Jurkat, Clone E6-1 (cell line): Measurements from ENCODE around the gene ITIH3.

Source experiments
- DNase-seq: peaks from one replicate; pipeline ENCODE4 v3.0.0-alpha.2; 2011; ENCODE audit warnings: low read depth, low spot score
- H3K4me3 ChIP-seq: 2 replicates; pipeline ENCODE4 v1.5.1; 2011; ENCODE audit warnings: mild to moderate bottlenecking, low read length, control low read depth, moderate library complexity

The ITIH3 gene

DNA sequence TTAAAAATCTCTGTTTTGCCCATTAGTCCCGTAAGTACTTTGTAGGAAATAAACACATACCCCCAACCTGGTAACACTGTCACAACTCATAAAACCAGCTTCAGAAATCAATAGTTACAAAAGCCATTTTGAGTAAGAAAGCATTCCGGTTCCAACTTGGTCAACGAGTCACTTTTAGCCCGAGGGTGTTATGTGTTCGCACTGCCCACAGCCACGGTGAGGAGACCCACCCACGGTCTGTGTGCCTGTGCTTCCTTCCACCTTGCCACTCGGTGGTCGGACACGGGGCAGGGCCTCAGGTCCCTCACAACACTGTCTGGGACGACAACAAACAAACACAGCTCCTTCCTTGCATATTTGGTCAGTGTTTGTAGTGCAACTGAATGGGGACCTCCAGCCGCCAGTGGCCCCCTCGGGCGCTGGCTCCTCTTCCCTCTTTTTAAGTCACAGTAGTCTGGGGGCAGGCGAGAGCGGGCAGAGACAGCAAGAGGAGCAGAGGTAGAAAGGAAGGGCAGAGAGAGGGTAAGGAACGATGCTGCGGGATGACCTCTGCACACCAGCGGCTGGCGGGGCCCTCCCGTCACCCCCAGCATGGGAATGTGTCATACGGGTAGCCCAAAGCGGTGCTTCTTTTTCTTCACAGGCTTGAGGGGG is 45.4 kb downstream of the ITIH3 start:
- DNase-seq: no peak
- no peak overlapping the region for H3K4me3 ChIP-seq

DNA sequence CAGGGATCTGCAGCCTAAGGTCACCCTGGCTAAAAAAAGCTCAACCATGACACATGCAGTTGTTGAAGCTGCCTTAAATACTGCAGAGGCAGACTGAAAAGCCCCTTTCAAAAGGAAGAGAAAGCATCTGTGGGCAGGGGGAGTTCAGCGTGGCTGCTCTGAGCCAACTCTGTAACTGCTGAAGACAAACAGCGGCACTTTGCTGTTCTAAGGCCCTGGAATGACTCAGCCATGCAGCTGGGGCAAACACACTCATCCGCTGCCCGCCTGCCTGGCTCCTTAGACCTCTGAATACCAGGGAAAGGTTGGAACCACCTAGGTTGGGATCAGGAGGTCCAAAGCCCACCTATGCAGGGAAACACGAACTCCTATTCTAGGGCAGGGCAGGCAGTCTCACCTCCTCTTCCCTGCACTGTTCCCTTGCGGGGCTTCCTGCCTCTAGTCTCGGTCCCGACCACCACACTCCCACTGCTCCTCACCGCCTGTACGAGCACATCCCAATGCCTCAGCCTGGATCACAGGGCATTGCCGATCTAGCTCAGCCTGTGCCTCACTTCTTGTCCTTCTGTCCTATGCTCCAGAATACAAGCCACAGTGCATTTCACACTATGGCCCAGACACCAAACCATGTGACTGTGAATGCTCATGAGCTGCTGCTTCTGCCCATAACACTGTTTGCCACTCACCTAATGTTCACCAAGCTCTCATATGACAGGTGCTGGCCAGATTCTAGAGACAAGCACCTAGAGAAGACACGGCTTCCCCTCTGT is 46.8 kb downstream of the ITIH3 start:
- DNase-seq: no peak
- no peak overlapping the region for H3K4me3 ChIP-seq

DNA sequence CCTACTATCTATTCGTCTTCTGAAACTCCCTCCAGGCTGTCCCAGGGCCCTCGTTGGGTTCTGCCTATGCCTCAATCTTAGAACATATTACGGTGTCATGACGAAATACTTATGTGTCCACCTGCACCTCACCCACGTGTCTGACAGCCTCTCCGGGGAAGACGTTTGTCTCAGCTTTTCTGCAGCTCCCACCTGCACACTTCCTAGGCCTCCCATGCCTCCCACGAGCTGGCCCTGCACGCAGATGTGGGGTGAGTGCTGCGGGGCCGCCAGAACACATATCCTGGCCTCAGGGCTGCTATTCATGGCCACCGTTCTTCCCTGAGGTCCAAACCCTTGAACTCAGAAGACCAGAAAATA is 47.4 kb downstream of the ITIH3 start:
- DNase-seq: no peak
- H3K4me3 ChIP-seq: no peak overlapping the region

DNA sequence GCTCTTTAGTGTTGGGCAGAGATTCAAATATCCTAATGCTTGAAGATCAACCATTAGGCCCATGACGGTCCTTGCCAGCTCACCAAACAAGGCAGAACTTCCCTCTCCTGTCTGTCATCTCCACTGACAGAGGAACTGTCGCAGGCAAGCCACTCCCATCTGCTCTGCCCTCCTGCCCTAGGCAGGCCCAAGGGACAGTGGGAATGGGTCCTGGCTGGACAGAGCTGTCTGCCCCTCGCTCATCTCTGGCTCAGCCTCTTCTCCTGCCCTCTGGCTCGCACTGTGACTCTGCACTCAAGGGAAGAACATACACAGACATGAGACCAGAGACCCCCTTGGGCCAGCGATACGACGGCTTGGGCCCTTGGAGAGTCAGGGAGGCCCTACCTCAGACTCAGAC is 47.8 kb downstream of the ITIH3 start:
- no peak for DNase-seq
- no peak overlapping the region for H3K4me3 ChIP-seq

DNA sequence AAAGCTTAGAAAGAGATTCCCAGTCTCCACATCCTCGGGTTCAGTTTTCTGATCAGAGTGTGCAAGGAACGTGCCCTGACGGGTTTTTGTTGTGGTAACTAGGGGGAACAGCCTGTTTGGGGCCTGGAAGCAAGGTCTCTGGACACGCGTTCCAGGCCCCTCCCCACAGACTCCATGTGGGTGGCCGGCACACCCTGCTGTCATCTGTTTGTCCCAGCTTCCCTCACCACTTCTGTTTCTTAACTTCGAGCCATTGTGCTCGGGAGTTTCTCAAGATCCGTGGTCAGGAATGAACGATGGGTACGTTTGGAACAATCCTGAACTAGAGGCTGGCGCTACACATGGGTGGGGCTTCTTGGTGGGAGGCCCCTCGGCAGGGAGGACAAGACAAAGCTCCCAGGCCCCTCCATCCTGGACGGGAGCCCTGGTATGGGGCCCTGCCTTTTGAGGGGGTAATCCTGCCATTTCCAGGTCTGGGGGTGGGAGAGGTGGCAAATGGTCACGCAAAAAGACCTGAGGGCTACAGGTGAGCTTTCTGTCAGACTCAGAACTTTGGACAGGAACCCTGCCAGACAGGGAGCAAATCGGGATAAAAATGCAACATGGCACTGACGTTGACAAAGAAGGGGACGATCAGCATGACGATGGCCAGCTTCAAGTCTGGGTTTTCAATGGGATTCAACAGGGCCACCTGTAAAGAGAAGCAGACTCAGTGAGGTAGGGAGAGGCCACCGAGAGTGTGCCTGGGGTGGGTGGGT is 48.7 kb downstream of the ITIH3 start:
- no peak overlapping the region for H3K4me3 ChIP-seq
- no peak for DNase-seq

DNA sequence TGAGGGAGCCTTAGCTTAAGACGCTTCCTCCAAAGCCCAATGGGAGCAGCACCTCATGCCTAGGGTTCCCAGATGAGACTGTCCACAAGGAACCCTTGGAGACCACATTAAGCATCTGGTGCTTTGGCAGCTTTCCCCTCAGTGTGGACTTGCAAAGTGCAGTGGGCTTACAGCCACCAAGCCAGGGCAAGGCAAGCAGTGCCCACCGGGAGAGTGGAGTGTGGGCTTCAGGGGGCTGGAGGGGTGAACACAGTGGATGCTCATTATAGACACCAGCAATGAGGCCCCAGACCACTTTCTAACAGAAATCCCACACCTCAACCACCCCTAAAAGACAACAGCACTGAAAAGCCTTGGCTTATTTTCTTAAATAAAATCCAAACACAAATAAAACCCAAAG is 49.3 kb downstream of the ITIH3 start:
- DNase-seq: no peak
- no peak overlapping the region for H3K4me3 ChIP-seq

DNA sequence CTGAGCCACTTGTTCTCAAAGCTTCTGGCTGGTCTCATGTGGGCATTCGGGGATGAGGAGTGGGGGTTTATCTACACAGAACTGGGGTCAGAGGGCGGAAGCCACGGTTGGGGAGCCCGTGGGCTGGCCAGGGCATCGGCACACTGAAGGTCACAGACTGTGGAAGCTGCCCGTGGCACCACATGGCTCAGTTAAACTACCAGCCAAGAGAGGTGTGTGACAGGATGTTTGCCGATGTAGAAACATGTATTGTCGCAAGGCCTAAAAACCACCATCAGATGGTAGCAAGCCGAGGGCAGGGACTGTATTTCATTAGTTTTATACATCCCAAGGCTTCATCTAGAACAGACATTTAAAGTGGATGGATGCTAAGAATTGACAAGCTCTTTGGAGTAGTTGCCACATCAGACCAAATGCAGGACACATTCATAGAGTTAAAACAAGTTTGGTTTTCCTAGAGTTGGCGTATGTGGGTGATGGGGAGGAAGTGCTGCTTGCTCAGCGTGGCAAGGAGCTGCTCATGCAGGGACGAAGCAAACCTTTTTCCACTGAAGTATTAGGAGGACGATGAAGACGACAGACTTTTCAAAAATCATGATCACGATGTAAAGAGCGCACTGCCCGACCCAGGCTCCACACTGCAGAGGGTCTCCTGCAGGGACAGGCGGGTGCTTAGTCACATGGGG is 49.8 kb downstream of the ITIH3 start:
- no peak for DNase-seq
- H3K4me3 ChIP-seq: no peak overlapping the region

DNA sequence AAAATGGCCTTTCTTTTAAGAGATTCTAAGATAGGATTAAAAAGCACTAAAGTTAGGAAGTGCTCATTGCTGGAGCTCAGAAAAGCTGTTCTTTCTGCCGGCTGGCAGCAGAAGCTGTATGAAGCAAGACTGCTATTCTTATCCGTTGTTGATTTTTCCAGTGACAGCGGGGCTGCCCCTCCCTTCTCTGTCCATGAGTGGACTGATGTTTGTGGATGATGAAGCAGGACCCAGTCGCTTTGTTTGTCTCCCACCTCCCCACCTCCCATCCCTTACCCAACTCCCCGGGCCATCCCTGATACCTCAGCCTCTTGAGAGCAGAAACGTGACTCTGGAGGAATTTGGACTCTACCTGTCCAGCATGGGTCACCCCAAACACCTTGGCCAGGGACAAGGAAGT is 50.6 kb downstream of the ITIH3 start:
- DNase-seq: no peak
- no peak overlapping the region for H3K4me3 ChIP-seq

DNA sequence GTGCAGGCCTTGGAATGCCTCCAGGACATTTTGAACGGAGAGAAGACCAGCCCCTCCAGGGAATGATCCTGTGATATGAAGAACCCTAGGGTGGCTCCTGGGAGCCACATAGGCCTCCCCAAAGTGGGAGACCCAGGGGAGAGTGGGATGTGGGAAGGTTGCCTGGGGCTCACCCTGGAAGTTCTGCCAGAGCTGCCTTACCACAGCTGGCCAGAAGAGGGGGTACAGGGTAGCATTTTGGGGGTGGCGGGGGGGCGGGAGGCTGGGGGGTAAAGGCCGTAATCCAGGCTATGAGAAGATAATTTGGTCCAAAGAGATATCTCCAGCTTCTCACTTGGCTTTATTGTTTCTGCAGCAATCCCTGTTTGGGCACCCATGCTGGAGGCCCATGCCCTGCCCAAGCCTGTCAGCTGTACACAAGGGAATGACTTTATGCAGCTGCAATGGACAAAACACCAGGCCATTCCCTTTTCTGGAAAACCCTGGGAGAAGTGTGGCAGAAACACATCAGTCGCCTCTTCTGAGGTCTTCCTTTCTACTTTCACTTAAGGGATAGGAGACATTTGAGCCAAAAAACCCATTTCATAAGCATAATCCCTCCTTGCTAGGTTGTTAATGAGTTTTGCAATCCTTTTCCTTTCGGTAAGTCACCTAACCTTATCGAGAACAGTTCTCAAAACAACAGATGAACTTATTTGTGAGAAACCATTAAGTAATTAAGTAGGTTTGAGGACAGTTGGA is 51.3 kb downstream of the ITIH3 start:
- DNase-seq: no peak
- H3K4me3 ChIP-seq: no peak overlapping the region

DNA sequence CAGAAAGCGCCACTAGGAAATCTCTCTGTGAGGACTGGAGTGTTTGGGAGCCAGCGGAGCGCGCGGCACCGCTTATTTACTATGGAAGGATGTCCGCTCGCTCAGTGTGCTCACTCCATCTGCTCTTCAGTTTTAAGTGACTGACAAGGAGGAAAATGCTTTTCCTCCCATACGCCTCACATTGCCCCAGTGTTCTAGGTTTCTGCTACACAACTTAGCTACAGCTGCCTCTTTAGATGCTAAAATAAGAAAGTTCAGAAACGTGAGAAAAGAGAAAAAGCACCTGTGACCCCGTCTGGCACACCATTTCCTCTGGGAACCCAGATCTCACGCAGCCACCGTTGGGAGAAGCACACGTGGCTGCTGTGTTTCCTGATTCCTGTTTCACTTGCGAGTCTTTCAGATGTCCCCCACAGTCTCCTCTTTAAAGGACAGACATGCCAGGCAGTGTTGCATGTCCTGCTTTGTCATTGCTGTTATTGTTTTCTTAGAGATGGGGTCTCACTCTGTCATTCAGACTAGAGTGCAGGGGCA is 51.9 kb downstream of the ITIH3 start:
- DNase-seq: no peak
- H3K4me3 ChIP-seq: no peak overlapping the region

DNA sequence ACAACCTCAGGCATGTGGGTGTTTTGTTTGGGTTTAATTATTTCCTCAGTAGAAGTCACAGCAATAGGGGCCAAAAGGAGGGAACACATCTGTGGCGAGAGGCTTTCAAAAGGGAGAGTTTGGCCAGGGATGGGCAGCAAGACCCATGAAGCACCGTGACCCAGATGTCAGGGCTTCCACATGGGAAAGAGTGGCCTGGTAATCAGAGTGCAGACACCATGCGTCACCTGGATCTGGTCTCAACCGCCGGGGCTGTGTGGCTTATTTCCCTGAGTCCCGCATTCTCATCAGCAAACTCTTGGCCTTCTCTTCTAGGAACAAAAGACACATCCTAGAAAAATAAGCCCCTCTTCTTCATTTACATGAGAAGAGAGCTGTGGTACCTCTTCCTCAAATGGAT is 52.6 kb downstream of the ITIH3 start:
- no peak for DNase-seq
- no peak overlapping the region for H3K4me3 ChIP-seq

DNA sequence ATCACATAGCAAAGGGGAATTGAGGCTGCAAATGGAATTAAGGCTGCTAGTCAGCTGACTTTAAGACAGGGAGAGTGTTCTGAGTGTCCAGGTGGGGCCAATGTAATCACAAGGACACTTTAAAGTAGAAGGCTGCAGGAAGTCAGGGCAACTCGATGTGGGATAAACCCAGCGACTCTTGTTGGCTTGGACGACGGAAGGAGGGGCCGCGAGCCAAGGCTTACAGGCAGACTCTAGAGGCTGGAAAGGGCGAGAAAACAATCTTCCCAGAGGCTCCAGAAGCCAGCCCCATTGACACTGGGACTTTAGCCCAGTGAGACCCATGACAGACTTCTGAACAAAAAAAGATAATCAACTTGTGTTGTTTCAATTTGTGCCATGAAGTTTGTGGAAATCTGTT is 53.1 kb downstream of the ITIH3 start:
- no peak for DNase-seq
- no peak overlapping the region for H3K4me3 ChIP-seq

DNA sequence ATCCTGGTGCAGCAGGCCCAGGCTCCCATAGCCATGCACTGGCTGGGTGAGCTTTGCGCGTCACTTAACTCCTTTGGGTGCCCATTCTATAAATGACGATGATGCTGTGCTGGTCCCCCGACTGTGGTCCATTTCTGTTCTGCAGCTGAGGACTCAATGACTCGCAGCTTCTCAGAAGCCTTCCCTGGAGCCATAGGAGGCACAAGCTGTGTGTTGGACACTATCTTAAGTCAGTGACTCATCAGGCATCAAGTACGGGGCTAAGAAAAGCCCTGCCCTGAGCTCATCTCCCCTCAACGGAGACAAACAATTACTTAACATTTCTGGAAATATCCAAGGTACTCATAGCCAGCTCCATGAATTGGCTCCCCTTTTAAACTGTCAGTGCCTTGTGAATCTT is 54.0 kb downstream of the ITIH3 start:
- H3K4me3 ChIP-seq: no peak overlapping the region
- DNase-seq: no peak

DNA sequence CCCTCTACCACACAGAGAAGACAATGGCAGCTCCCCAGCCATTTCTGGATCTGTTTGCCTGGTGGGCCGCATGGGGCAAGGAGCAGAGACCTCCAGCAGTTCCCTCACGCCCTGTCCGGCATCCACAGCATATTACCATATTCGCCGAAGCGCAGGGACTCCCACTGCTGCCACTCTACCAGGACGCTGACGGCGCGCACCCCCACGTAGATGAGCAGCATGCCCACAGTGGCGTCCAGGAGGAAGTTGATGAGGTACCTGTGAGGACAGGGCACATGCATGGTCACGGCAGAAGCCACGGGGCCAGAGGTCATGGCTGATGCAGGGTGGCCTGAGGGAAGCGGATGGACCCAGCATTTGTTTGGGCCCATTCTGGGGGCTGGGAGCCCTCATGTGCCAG is 55.1 kb downstream of the ITIH3 start:
- H3K4me3 ChIP-seq: no peak overlapping the region
- DNase-seq: no peak

DNA sequence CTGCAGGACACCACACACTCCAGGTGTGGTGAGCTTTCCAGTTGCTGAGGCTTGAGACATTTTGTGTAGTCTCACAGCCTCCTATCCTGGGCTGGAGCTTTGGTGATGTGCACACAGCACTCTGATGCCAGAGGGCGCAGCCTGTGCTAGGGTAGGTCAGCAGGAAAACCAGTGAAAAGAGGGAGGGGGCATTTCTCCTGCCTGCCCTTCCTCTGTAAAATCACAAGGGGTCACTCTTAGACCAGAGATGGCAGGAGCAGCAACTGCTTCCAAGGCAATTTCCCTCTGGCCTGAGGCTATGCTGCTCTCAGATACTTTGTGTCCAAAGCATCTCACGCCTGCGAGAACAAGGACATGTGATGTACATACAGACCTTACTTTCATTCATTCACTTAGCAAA is 56.8 kb downstream of the ITIH3 start:
- peak; percentile 42 for DNase-seq
- no peak overlapping the region for H3K4me3 ChIP-seq

DNA sequence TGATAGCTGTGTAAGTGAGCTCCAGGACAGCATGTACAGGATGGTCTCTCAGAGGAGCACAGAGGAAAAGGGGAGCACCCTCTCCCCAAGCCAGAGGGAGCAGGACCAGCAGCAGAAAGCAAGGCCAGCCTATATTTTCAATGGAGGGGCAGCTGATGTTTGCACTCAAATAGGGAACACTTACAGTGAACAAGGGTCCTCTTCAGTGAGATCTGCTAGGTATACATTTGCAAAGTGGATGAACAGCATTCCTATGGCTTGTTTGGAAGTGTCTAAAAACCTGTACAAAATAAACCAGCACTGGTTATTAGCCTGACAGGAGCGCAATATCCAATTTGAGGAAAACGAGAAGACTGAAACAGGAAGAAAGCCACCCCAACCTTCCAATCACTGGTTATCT is 57.8 kb downstream of the ITIH3 start:
- DNase-seq: no peak
- H3K4me3 ChIP-seq: no peak overlapping the region

DNA sequence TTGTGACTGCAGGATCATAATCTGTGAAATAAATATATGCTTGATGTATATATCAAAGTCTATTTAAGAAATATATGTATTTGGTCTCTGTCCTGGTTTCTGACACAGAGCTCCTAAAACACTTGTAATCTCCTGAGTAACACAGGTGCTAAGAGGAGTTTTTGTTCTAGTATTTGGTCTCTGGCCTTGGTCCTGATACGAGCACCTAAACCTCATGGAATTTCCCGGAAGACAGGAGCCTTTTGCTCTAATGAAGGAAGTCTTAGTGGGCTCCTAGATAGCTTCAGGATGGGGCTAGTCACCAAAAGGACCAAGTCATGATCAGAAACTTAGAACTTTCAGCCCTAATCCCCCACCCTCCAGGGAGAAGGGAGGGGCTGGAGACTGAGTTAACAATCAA is 59.4 kb downstream of the ITIH3 start:
- DNase-seq: no peak
- no peak overlapping the region for H3K4me3 ChIP-seq

DNA sequence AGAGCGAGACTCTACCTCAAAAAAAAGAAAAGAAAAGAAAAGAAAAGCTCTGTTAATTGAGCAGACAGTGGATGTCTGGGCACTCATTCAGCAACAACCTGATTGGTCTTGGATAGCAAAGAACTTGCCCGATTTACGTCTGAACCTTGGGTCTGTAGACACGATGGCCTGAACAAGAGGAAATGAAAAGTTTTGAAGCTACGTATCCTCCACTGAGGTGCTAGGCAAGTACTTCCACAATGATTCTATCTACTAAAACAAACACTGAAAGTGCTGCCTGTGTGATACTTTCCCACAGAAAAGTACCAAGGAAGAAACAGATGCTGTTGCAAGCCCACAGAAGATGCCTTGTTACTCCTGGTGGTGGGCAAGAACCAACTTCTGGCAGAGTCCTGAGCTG is 62.1 kb downstream of the ITIH3 start:
- no peak overlapping the region for H3K4me3 ChIP-seq
- no peak for DNase-seq

DNA sequence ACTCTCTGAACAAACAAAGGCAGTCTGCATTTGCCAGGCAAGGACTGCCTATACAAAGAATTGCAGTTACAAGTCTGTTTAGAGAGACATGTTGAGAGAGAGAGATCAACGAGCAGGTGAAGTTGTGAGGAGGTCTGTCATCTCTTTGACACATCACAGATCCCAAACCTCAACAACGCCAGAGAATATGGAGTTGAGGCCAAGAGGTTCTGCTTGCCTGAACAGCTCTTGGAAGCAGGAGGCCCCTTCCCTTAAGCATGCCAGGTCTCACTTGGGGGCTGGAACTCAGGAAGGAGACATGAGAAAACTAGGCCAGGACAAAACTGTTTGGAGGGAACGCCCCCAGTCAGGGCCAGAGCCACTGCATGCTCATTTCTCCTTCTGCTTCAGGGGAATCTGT is 62.5 kb downstream of the ITIH3 start:
- no peak for DNase-seq
- no peak overlapping the region for H3K4me3 ChIP-seq
